Glomerular visceral epithelial cell (primary cell): ENCODE data around the gene KRT78.

ENCODE experiments used
- DNase-seq: peaks from one replicate; pipeline ENCODE4 v3.0.0-alpha.2; 2016; ENCODE audit errors: extremely low spot score

KRT78 gene

DNA sequence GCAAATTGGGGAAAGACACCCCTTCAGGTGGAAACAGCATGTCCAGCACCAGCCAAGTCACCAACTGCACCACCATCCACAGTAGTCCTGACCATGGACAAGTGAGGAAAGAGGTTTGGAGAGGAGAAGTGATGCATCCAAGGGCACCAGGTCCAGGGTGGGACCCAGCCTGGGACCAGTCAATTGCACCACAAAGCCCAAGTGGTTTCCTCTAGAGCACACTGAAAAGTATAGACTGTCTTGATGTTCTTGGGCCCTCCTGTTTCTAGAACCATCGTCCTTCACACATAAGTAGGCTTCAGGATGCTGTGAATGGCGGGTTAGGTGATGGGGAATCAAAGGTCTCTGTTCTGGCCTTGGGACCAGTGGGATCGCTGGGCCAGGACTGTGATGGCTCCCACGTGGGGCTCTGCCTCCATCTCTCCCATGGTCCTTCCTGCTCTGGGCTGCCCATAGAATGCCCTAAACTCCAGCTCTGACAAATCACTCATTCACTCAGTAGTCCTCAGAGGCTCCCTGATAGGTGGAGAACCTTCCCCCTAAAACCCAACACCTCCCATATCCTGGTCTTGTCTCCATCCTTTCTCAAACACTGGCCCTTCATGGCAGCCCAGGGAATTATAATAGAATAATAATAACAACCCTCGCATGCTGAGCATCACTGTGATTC is 23.9 kb downstream of the KRT78 start:
- no peak for DNase-seq

DNA sequence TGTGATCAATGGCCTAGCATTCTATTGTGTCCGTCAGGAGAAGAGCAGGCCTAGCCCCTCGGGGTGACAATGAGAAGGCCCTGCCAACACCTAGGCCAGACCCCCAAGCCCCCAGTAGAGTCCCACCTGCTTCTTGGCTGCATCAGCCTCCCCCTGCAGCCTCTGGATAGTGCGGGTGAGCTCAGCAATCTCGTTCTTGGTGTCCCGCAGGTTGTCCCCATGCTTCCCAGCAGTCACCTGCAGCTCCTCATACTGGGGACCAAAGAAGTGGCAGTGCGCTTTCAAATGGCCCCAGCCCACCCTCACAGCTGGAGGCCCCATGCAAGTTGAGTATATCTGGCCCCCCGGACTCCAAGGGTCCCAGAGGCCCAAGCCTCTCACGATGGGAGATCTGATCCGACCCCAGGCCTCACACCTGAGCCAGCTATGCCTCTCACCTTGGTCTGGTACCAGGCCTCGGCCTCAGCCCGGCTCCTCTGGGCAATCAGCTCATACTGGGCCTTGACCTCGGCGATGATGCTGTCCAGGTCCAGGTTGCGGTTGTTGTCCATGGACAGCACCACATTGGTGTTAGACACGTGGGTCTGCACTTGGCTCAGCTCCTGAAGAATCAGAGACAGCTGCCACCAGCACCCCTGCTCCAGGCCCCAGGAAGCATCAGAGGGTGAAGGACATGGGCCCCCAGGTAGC is 24.9 kb downstream of the KRT78 start:
- DNase-seq, result no peak

DNA sequence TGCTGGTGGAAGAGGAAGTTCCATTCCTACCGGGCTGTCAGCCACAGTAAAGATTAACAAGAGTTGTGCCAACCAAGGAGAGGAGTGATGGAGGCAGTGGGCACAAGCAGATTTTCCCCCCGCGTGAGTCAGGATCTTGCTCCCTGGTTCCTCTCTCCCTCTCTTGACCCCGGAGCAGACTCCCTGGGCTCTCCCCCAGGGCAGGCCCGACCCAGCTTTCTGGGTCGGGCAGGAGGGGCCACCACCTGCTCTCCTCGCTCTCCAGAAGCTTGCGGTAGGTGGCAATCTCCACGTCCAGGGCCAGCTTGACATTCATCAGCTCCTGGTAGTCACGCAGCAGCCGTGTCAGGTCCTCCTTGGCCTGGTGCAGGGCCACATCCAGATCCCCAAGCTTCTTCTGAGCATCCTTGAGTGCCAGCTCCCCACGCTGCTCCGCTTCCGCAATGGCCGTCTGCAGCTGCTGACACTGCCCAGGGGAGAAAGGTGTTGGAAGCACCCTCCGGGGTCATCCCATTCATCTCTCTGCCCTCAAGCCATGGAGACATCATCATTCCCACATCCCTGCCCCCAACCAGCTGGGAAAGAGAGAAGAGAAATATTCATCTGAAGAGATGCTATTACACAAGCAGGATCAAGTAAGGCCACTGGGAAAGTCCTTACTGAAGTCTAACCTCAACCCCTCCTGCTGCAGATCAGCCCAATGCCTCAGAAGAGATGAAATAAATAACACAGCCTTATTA is 25.9 kb downstream of the KRT78 start:
- DNase-seq, result no peak

DNA sequence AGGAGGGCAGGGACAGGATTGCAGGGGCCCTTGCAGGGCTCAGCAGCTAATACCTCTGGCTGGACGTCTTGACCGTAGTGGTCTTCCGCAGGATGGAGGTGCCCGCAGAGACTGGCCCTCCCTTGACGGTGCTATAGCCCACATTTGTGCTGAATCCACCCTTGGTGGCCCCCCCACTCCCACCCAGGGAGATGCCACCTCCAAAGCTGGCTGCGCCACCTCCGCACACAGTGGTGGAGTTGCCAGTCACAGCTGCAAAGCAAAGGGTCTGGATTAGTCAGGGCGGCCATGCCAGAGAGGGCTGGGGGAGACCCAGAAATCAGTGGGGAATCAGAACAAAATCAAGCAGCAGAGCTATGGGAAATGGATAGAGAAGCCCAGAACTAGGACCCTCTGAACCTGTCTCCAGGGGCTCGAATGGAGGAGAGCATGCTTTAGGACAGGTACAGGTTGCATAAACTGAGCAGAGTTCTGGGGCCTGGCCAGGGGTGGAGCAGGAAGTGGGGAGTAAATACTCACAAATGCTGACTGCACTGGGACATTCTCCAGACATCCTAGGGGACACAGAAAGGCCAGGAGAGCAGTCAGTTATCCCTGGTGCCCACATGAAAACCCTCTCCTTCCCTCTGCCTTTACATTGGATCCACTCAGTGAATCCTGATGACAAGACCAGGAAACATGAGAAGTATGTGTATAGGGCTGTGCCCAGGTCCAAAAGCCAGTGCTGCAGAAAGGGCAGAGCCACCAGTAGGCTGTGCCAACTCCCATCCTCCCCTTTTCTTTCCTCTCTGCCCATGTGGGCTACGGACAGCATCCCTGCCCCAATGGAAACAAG is 26.8 kb downstream of the KRT78 start:
- no peak for DNase-seq

DNA sequence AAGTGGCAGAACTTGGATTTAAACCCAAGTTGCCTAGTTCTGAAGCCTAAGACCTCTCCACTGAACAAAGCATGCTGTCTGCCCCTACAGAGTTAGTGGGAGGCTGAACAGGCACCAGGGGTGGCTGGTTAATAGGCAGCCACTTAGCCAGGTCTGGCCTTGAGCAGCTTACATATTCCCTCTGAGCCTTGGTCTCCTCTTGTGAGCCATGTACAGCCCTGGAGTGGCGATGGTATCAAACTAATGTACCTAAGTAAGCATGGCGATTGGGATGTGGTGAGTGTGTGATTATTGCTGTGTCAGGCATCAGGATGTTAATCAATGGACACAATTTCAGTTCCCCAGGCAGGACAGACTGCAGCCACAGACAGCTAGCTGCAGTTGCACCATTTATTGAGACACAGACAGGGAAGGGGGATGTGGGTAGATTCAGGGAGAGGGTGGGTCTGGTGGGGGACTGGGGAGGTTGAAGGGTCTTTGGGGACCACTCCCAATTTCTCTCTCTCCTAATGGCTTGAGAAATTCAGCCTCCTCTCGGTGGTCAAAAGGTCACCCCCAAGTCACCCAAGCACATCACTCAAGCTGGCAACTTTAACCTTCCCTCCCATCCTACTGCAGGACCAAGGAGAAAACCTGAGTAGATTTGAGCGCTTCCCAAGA is 27.6 kb downstream of the KRT78 start:
- no peak for DNase-seq

DNA sequence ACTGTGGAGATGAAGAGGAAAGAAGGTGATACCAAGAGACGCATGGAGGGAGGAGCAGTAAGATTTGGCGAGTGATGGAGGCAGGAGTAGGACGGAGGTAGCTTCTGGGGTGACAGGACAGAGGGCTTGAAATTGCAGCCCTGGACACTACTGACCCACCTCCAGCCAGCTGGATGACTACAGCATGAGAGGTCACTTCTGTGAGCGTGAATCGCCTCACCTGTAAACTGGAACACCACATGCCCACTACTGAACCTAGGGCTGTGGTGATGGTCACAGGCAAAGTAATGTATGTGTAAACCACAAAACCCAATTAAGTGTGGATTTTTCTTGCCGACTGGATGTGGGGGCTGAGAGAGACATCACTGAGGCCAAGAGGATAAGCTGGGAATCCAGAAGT is 28.3 kb downstream of the KRT78 start:
- no peak for DNase-seq

DNA sequence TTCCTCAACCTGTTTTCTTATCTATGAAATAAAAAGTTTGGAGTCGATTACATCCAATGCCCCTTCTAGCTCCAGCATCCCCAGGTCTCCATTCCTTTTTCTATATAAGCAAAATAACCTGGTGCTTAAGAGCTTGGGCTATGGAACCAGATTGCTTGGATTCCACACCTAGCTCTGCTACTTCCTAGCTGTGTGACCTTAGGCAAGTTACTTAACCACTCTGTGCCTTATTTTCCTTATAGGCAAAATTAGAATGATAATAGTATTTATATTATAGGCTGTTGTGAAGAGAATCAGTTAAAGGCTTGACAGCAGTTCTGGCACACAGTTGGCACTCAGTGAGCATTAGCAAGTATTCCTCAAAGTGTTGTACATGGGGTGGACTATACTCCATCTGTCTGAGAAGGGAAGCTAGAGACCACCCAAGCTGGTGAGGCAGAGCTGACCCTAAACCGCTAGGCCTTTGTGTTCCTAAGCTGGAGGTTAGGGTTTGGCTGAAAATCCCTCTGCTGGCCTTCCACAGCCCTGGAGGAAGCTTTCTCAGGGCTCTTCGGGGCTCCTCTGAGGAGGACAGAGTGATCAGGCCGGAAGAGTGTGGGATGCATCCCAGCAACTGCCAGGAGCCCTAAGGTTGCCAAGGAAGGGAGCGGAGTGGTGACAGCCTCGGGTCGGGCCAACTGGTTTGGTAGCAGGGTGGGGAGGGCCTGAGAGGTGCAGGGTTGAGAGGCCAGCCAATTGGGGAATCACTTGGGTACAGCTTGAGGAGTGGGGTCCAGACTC is 28.9 kb downstream of the KRT78 start:
- no peak for DNase-seq

DNA sequence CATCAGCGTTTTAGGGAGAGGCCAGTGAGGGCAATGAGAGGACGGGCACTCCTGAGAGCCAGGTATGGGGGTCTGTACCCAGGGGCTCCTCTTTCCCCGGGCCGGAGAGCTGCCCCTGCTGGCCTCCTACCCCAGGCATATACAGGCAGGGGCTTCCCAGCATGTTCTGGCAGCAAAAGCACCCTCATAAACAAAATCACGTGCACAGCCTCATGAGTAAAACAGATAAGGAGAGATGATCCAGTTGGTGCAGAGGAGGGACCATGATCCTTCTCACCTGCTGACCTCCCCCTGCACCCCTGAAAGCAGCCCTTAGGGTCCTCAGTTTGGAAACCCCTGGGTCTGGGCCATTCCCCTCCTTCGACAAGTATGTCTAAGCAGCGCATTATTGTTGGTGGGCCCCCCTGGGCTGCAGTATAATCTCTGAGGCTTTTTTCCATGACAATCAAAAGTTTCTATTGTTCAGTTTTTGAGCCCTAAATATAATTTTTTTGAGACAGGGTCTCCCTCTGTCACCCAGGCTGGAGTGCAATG is 29.8 kb downstream of the KRT78 start:
- DNase-seq, result no peak

DNA sequence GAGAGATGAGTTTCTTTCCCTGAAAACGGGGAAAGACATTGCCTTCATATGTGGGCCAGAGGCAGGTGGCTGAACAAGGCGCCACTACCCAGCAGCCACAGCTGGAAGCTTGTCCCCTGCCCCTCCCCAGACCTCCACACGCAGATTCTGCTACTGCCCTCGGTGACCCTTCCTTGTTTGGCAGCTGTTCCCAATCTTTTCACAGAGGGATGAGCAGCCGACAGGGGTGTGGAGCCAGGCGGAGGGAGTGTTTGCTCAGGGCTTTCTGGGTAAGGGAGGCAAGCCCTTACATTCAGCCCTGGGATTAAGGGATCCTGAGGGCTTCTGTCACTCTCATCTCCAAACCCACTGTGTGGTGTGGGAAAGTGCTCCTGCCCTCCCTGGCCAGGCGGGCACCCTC is 30.4 kb downstream of the KRT78 start:
- DNase-seq, result no peak

DNA sequence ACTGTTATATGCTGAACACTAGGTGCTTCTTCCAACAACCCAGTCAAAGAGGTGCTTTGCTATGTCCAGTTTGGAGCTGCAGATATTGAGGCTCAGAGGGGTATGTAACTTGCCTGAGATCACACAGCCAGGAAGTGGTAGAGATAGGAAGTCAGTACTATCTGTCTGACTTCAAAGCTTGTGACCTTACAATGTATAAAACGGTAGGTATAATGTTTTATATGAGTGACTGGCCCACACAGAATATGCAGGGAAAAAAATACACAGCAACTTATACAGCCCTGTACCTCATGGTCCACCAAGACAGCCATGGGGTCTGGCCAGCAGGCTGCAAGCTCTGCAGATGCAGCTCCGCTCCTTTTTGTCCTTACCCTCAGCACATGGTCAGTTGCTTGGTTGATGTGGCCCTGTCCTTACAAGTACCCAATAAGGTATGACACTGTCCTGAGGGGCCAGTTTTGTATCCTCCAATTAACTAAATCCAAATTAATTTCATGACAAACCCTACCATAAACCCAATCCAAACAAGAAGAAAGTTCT is 31.0 kb downstream of the KRT78 start:
- DNase-seq, result no peak

DNA sequence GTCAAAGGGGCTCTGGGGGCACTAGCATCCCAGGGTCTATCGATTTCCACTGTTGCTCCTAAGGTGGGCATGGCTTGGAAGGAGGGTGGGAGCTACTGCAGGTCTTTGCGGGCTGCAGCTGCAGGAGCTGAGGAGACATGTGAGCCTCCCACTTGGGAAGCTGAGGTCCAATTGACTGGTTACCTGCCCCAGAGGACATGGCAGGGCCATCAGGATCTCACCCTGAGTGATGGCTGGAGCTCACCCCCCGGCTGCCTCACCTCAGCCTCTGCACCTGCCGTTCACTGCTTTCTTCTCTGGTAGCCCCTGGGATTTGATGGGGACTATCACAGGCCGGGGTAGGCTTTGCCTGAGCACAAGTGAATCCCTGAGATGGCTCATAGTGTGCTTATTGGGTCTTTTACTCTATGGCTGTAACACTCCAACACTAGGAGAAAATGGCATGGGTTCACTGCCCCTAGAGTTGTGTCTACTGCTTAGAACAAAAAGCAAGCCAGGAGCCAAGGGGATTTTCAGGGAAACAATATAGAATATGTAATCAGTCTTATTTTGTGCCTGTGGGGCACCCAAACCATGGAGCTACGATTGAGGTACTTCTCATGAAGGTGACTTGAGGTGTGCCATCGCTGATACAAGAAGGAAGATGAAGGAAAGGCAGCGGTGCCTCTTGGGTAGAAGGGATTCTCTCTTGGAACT is 31.6 kb downstream of the KRT78 start:
- DNase-seq, result no peak

DNA sequence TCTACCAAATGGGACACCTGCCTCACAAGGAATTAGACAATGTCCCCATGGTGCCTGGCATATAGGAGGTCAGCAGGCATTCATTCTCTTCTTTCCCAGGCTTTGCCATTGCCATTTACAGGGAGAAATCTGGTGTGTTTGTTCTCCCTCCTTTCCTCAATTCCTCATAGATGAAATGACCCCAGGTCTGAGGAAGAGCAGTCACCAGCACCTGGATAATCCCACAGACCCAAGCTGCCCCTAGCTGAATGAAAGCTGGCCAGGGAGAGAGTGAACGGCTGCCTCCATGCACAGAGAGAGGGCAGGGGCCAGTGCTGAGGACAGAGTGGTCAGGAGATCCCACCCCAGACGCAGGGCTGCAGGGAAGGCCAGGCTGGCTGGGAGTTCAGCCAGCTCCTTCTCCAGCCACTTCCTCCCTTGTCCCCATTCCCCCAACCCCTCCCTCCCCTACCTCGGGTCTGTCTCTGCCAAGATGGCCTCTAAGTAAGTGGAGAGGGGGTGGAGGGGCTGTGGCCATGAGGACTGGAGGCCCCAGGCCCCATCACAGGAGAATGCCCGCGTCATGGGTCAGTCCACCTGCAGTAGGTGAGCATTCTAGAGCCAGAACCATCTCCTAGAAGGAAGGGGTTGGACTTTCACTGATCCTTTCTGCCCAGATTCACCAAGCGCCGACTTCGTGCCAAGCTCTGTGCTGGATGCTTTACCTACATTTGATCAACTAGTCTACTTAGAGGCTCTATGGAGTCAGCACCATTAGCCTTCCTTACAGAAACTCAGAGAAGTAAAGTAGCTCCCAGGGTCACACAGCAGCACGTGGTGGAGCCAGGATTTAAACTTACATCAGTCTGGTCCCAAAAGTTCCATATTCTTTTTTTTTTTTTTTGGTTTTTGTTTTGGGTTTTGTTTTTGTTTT is 32.9 kb downstream of the KRT78 start:
- DNase-seq, result no peak

DNA sequence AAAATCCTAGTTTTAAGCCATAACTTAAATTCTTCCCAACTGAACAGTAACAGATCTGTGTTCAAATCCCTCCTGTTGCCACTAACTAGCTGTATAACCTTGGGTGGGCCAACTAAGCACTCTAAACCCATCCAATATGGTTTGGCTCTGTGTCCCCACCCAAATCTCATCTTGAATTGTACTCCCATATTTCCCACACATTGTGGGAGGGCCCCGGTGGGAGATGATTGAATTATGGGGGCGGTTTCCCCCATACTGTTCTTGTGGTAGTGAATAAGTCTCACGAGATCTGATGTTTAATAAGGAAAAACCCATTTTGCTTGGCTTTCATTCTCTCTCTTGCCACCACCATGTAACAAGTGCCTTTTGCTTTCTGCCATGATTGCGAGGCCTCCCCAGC is 33.6 kb downstream of the KRT78 start:
- DNase-seq, result no peak

DNA sequence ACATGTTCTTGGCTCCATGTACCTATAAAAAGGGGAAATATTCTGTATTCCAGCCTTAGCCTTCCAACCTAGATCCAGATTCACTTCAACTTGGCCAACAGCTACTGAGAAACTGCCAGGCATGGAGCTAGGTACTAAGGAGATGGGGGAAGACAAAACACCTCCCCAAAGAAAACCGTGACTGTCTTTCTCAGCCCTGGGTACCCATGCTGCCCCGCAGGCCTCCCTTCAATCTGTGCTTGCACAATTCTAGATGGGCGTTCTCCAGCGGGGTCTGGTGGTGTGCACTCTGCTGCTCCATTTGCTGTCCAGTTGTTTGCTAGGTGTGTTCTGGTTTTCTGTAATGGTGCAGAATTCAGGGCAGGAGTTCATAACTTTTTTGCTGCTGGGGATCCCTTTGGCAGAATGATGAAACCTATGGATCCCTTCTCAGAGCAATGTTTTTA is 34.1 kb downstream of the KRT78 start:
- DNase-seq, result no peak

DNA sequence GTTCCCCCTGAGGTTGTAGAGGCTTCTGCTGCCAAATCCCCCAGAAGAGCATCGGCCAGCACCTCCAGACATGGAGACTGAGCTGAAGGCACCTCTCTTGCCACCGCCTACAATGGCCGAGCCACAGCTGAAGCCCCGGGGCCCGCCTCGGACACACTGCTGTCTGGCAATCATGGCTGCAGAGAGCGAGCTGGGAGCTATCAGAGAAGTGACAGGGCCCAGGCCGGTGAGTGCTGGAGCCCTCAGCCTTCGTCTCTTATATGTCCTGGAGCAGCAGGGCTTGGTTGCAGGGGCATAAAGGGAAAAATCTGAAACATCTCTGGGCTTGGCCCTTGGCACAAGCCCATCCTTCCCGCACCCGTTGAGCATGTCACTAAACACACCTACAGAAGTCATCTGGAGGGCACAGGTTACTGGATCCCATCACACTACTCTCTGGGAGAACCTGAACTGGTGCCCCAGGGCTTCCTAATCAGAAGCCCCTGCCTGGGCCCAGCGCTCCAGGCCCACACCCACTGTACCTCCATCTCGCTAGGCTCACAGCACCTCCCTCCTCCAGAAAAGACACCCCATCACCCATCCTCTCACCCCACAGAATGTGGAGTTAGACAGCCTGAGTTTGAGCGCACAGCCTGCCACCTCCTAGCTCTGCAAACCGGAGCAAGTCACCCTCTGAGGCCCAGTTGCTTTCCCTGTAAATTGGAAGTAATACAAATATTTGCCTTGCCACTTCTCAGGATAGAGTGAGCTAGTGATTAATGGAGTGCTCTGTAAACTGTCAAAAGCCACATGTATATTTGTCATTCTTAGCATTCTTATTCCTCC is 34.7 kb downstream of the KRT78 start, which contains the start of gene KRT4:
Gene KRT4 (minus strand): TSS at position 232 of the 825 bp plus-strand sequence. CDS start 58 bp downstream, at position 174.
- no peak for DNase-seq

DNA sequence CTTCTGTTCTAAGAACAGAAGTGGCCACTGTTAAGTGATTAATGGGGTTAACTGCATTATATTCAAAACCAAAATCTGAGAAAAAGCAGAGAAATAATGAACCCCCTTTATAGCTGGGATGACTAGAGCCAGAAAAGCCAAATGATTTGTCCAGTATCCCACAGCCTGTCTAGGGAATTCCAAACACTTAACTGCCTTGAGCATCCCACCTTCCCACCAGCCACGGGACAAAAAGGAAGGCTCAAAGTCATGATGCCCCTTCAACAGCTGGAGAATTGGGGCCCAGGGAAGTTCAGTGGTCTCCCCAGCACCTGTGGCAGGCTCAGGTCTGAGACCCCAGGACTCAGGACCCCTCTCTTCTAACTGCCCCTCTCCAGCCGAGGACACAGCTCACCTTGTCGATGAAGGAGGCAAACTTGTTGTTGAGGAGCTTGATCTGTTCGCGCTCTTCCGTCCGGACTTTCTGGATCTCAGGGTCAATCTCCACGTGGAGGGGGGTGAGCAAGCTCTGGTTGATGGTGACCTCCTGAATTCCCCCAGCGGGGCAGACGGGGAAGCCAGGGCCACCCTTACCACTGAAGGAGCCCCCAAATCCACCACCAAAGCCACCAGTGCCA is 35.5 kb downstream of the KRT78 start:
- DNase-seq, result no peak

DNA sequence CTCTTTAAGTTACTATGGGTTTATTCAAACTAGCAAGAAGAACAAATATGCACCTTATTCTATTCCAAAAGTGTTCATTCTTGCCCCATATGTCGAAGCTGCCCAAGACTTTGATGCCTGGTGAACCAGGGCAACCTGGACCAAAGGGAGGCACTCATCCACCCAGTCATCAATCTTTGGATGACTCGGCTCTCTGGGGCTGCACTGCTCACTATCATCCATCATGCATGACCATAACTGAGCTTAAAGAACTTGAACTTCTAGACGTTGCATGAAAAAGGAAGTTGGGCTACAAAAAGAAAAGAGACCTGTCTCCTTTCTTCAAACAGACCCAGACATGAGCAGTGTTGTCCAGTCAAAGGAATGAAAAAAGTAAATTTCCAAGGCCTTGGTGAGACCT is 36.0 kb downstream of the KRT78 start:
- DNase-seq, result no peak
